AG08396 (cell line): Measurements from ENCODE around the gene ASCC3.

Experiments
- DNase-seq: peaks from one replicate; pipeline ENCODE4 v3.0.0; 2012; ENCODE audit warnings: low spot score, mixed read lengths

ASCC3 gene

GRCh38 chr6:100719883-100720682 is 161.0 kb downstream of the ASCC3 start:
- no peak for DNase-seq

- DNase-seq: no peak
These were observed 168.1 kb downstream of the ASCC3 start for GRCh38 chr6:100712997-100713396.

GRCh38 chr6:100706491-100706890 is 174.6 kb downstream of the ASCC3 start:
- DNase-seq: no peak

- DNase-seq: no peak
These were observed 176.2 kb downstream of the ASCC3 start for GRCh38 chr6:100704961-100705360.

GRCh38 chr6:100701728-100702127 is 179.4 kb downstream of the ASCC3 start:
- no peak for DNase-seq

- no peak for DNase-seq
These were observed 181.1 kb downstream of the ASCC3 start for GRCh38 chr6:100700009-100700408.

- DNase-seq: no peak
These were observed 185.7 kb downstream of the ASCC3 start for GRCh38 chr6:100695445-100695844.

GRCh38 chr6:100693249-100693927 is 187.7 kb downstream of the ASCC3 start:
- no peak for DNase-seq

- DNase-seq: no peak
These were observed 189.2 kb downstream of the ASCC3 start for GRCh38 chr6:100691972-100692371.

GRCh38 chr6:100686216-100686615 is 194.9 kb downstream of the ASCC3 start:
- no peak for DNase-seq

- DNase-seq: no peak
These were observed 195.4 kb downstream of the ASCC3 start for GRCh38 chr6:100685747-100686146.

GRCh38 chr6:100680163-100680562 is 201.0 kb downstream of the ASCC3 start:
- DNase-seq: no peak

- DNase-seq: no peak
These were observed 203.1 kb downstream of the ASCC3 start for GRCh38 chr6:100678027-100678426.

GRCh38 chr6:100677240-100677639 is 203.9 kb downstream of the ASCC3 start:
- no peak for DNase-seq

- no peak for DNase-seq
These were observed 207.5 kb downstream of the ASCC3 start for GRCh38 chr6:100673641-100674040.

GRCh38 chr6:100671740-100672139 is 209.4 kb downstream of the ASCC3 start:
- no peak for DNase-seq

GRCh38 chr6:100670056-100670455 is 211.1 kb downstream of the ASCC3 start:
- no peak for DNase-seq

GRCh38 chr6:100665041-100665380 is 216.1 kb downstream of the ASCC3 start:
- no peak for DNase-seq

- DNase-seq: peak; percentile 5
These were observed 216.7 kb downstream of the ASCC3 start for GRCh38 chr6:100664274-100665040.

- peak; percentile 13 for DNase-seq
These were observed 217.8 kb downstream of the ASCC3 start for GRCh38 chr6:100663219-100663863.

GRCh38 chr6:100662264-100662663 is 218.9 kb downstream of the ASCC3 start:
- DNase-seq: no peak

- no peak for DNase-seq
These were observed 222.6 kb downstream of the ASCC3 start for GRCh38 chr6:100658486-100658885.
